HEK293 (cell line): ENCODE data around the gene UBXN6.

Source experiments
- KLF10 ChIP-seq: fragments of 450-650 bp; IDR thresholded peaks from 2 replicates; pipeline ENCODE4 v1.5.1; 2018; ENCODE audit warnings: missing biosample characterization, mild to moderate bottlenecking, missing genetic modification characterization
- OVOL3 ChIP-seq: fragments of 450-650 bp; formaldehyde crosslinking; IDR thresholded peaks from 2 replicates; pipeline ENCODE4 v1.5.1; 2016; ENCODE audit warnings: missing biosample characterization, missing genetic modification characterization
- TRIM28 ChIP-seq: IDR thresholded peaks from 2 replicates; pipeline ENCODE4 v1.6.1; 2011; ENCODE audit warnings: low read length, control low read depth, borderline replicate concordance
- ZBTB20 ChIP-seq: fragments of 450-650 bp; formaldehyde crosslinking; IDR thresholded peaks from 2 replicates; pipeline ENCODE4 v1.5.1; 2016; ENCODE audit warnings: missing biosample characterization, missing genetic modification characterization
- ZBTB21 ChIP-seq: fragments of 450-650 bp; formaldehyde crosslinking; IDR thresholded peaks from 2 replicates; pipeline ENCODE4 v1.5.1; 2017; ENCODE audit warnings: missing biosample characterization, missing genetic modification characterization
- ZEB2 ChIP-seq: fragments of 450-650 bp; formaldehyde crosslinking; IDR thresholded peaks from 2 replicates; pipeline ENCODE4 v1.5.1; 2016; ENCODE audit warnings: missing biosample characterization, missing genetic modification characterization
- ZFP3 ChIP-seq: fragments of 450-650 bp; formaldehyde crosslinking; IDR thresholded peaks from 2 replicates; pipeline ENCODE4 v1.5.1; 2016; ENCODE audit warnings: low read depth, missing biosample characterization, missing genetic modification characterization
- ZNF133 ChIP-seq: fragments of 450-650 bp; formaldehyde crosslinking; IDR thresholded peaks from 2 replicates; pipeline ENCODE4 v1.5.1; 2016; ENCODE audit warnings: missing biosample characterization, missing genetic modification characterization
- ZNF140 ChIP-seq: fragments of 450-650 bp; formaldehyde crosslinking; IDR thresholded peaks from 2 replicates; pipeline ENCODE4 v1.5.1; 2016; ENCODE audit warnings: missing biosample characterization, missing genetic modification characterization
- ZNF175 ChIP-seq: fragments of 450-650 bp; formaldehyde crosslinking; IDR thresholded peaks from 2 replicates; pipeline ENCODE4 v1.5.1; 2016; ENCODE audit warnings: missing biosample characterization, missing genetic modification characterization
- ZNF184 ChIP-seq: fragments of 450-650 bp; IDR thresholded peaks from 2 replicates; pipeline ENCODE4 v1.5.1; 2018; ENCODE audit warnings: missing biosample characterization, mild to moderate bottlenecking, missing genetic modification characterization
- ZNF302 ChIP-seq: fragments of 450-650 bp; formaldehyde crosslinking; IDR thresholded peaks from 2 replicates; pipeline ENCODE4 v1.5.1; 2016; ENCODE audit warnings: missing biosample characterization, missing genetic modification characterization, low read depth
- ZNF366 ChIP-seq: fragments of 450-650 bp; formaldehyde crosslinking; conservative IDR thresholded peaks from 2 replicates; pipeline ENCODE4 v1.5.1; 2016; ENCODE audit warnings: missing biosample characterization, missing genetic modification characterization
- ZNF394 ChIP-seq: fragments of 450-650 bp; formaldehyde crosslinking; IDR thresholded peaks from 2 replicates; pipeline ENCODE4 v1.5.1; 2016; ENCODE audit warnings: missing biosample characterization, missing genetic modification characterization, mild to moderate bottlenecking, moderate library complexity, borderline replicate concordance
- ZNF501 ChIP-seq: fragments of 450-650 bp; formaldehyde crosslinking; IDR thresholded peaks from 2 replicates; pipeline ENCODE4 v1.5.1; 2016; ENCODE audit warnings: missing biosample characterization, missing genetic modification characterization
- ZNF585B ChIP-seq: fragments of 450-650 bp; formaldehyde crosslinking; IDR thresholded peaks from 2 replicates; pipeline ENCODE4 v1.5.1; 2016; ENCODE audit warnings: missing biosample characterization, missing genetic modification characterization
- ZNF596 ChIP-seq: fragments of 450-650 bp; IDR thresholded peaks from 2 replicates; pipeline ENCODE4 v1.5.0; 2018; ENCODE audit warnings: missing biosample characterization, mild to moderate bottlenecking, missing genetic modification characterization, moderate library complexity
- ZNF629 ChIP-seq: fragments of 450-650 bp; formaldehyde crosslinking; IDR thresholded peaks from 2 replicates; pipeline ENCODE4 v1.5.1; 2017; ENCODE audit warnings: missing biosample characterization, missing genetic modification characterization
- ZNF660 ChIP-seq: fragments of 450-650 bp; IDR thresholded peaks from 2 replicates; pipeline ENCODE4 v1.5.1; 2018; ENCODE audit warnings: missing biosample characterization, mild to moderate bottlenecking, missing genetic modification characterization
- ZNF677 ChIP-seq: fragments of 450-650 bp; IDR thresholded peaks from 2 replicates; pipeline ENCODE4 v1.5.0; 2018; ENCODE audit warnings: missing biosample characterization, mild to moderate bottlenecking, missing genetic modification characterization, moderate library complexity
- ZSCAN23 ChIP-seq: fragments of 450-650 bp; formaldehyde crosslinking; IDR thresholded peaks from 2 replicates; pipeline ENCODE4 v1.5.1; 2016; ENCODE audit warnings: missing biosample characterization, missing genetic modification characterization
- ZXDB ChIP-seq: fragments of 450-650 bp; formaldehyde crosslinking; IDR thresholded peaks from 2 replicates; pipeline ENCODE4 v1.5.1; 2016; ENCODE audit warnings: missing biosample characterization, missing genetic modification characterization
- TF ChIP-seq, protein P1 (sequence below): fragments of 450-650 bp; formaldehyde crosslinking; IDR thresholded peaks from 2 replicates; pipeline ENCODE4 v1.5.1; 2017; ENCODE audit warnings: missing biosample characterization, missing genetic modification characterization
- TF ChIP-seq, protein P2 (sequence below): fragments of 450-650 bp; formaldehyde crosslinking; IDR thresholded peaks from 2 replicates; pipeline ENCODE4 v1.5.1; 2016; ENCODE audit warnings: missing biosample characterization, missing genetic modification characterization
- TF ChIP-seq, protein P3 (sequence below): fragments of 450-650 bp; formaldehyde crosslinking; IDR thresholded peaks from 2 replicates; pipeline ENCODE4 v1.5.1; 2016; ENCODE audit warnings: missing biosample characterization, missing genetic modification characterization
- TF ChIP-seq, protein P4 (sequence below): fragments of 450-650 bp; formaldehyde crosslinking; IDR thresholded peaks from 2 replicates; pipeline ENCODE4 v1.5.1; 2017; ENCODE audit warnings: missing biosample characterization, missing genetic modification characterization
- TF ChIP-seq, protein P5 (sequence below): fragments of 450-650 bp; formaldehyde crosslinking; IDR thresholded peaks from 2 replicates; pipeline ENCODE4 v1.5.1; 2016; ENCODE audit warnings: missing biosample characterization, missing genetic modification characterization
- TF ChIP-seq, protein P6 (sequence below): fragments of 450-650 bp; formaldehyde crosslinking; IDR thresholded peaks from 2 replicates; pipeline ENCODE4; 2016; ENCODE audit warnings: missing biosample characterization, missing genetic modification characterization

The UBXN6 gene

DNA sequence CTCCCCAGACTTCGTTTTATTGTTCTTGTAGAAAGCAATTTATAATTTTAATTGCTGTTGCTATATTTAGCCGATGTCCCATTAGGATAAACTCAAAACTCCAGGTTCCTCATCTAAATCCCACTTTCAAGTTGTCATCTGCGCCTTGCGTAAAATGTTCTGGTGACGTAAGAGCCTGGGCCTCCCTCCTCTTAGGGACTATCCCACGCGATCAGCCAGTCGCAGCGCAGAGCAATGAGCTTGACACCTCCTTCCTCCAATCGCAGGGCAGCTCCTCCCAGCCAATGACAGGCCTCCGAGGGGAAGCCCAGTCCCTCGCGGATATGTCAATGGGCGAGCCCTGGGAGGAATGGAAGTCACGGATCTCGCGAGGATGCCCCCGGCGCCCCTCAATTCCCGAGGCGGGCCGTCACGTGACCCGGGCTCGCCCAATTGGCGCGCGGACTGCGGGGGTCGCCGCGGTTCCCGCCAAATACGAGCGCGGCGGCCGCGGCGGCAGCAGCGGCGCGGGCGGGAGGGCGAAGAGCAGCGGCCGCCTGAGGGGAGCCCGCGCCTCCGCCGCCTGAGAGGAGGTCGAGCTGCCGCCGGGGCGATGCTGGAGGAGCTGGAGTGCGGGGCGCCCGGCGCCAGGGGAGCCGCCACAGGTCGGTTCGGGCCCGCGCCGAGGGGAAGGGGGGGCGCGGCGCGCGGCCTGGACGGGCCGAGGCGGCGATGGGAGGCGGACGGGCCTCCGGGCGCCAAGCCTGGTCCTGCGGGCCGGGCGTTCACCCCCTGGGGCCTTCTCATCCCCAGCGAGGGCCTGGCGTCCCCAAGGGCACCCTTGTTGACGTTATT is 55.2 kb downstream of the UBXN6 start, which contains the start of gene CHAF1A (continued):
- peak; percentile 89 for TF ChIP-seq ZXDB (tag by site-specific recombination)
- TF ChIP-seq ZNF175: no peak
- no peak for TF ChIP-seq ZFP3
- TF ChIP-seq ZBTB20: no peak
- no peak for TF ChIP-seq ZSCAN23 (tag by site-specific recombination)
- no peak for TF ChIP-seq ZNF140
- TF ChIP-seq ZBTB21 (tag by site-specific recombination): peak; percentile 98
- no peak for TF ChIP-seq ZNF302
- TF ChIP-seq, protein P1, sequence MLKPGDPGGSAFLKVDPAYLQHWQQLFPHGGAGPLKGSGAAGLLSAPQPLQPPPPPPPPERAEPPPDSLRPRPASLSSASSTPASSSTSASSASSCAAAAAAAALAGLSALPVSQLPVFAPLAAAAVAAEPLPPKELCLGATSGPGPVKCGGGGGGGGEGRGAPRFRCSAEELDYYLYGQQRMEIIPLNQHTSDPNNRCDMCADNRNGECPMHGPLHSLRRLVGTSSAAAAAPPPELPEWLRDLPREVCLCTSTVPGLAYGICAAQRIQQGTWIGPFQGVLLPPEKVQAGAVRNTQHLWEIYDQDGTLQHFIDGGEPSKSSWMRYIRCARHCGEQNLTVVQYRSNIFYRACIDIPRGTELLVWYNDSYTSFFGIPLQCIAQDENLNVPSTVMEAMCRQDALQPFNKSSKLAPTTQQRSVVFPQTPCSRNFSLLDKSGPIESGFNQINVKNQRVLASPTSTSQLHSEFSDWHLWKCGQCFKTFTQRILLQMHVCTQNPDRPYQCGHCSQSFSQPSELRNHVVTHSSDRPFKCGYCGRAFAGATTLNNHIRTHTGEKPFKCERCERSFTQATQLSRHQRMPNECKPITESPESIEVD (tag by site-specific recombination): peak; percentile 57
- TF ChIP-seq ZNF501 (tag by site-specific recombination): no peak
- TF ChIP-seq, protein P2, sequence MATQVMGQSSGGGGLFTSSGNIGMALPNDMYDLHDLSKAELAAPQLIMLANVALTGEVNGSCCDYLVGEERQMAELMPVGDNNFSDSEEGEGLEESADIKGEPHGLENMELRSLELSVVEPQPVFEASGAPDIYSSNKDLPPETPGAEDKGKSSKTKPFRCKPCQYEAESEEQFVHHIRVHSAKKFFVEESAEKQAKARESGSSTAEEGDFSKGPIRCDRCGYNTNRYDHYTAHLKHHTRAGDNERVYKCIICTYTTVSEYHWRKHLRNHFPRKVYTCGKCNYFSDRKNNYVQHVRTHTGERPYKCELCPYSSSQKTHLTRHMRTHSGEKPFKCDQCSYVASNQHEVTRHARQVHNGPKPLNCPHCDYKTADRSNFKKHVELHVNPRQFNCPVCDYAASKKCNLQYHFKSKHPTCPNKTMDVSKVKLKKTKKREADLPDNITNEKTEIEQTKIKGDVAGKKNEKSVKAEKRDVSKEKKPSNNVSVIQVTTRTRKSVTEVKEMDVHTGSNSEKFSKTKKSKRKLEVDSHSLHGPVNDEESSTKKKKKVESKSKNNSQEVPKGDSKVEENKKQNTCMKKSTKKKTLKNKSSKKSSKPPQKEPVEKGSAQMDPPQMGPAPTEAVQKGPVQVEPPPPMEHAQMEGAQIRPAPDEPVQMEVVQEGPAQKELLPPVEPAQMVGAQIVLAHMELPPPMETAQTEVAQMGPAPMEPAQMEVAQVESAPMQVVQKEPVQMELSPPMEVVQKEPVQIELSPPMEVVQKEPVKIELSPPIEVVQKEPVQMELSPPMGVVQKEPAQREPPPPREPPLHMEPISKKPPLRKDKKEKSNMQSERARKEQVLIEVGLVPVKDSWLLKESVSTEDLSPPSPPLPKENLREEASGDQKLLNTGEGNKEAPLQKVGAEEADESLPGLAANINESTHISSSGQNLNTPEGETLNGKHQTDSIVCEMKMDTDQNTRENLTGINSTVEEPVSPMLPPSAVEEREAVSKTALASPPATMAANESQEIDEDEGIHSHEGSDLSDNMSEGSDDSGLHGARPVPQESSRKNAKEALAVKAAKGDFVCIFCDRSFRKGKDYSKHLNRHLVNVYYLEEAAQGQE: no peak
- peak; percentile 81 for TF ChIP-seq ZNF660 (tag by site-specific recombination)
- no peak for TF ChIP-seq ZNF585B (tag by site-specific recombination)
- TF ChIP-seq ZEB2 (tag by site-specific recombination): peak; percentile 28; the same call in 1 of the 2 replicates
- no peak for TF ChIP-seq TRIM28
- peak; percentile 99 for TF ChIP-seq ZNF629 (tag by site-specific recombination)
- TF ChIP-seq, protein P3, sequence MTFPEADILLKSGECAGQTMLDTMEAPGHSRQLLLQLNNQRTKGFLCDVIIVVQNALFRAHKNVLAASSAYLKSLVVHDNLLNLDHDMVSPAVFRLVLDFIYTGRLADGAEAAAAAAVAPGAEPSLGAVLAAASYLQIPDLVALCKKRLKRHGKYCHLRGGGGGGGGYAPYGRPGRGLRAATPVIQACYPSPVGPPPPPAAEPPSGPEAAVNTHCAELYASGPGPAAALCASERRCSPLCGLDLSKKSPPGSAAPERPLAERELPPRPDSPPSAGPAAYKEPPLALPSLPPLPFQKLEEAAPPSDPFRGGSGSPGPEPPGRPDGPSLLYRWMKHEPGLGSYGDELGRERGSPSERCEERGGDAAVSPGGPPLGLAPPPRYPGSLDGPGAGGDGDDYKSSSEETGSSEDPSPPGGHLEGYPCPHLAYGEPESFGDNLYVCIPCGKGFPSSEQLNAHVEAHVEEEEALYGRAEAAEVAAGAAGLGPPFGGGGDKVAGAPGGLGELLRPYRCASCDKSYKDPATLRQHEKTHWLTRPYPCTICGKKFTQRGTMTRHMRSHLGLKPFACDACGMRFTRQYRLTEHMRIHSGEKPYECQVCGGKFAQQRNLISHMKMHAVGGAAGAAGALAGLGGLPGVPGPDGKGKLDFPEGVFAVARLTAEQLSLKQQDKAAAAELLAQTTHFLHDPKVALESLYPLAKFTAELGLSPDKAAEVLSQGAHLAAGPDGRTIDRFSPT: no peak
- 0 out of 2 replicates have a peak, but pooled peaks have one; percentile 17 for TF ChIP-seq ZNF394
- TF ChIP-seq, protein P4, sequence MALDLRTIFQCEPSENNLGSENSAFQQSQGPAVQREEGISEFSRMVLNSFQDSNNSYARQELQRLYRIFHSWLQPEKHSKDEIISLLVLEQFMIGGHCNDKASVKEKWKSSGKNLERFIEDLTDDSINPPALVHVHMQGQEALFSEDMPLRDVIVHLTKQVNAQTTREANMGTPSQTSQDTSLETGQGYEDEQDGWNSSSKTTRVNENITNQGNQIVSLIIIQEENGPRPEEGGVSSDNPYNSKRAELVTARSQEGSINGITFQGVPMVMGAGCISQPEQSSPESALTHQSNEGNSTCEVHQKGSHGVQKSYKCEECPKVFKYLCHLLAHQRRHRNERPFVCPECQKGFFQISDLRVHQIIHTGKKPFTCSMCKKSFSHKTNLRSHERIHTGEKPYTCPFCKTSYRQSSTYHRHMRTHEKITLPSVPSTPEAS (tag by site-specific recombination): no peak
- peak; percentile 8; the same call in 1 of the 2 replicates for TF ChIP-seq ZNF366 (tag by site-specific recombination)
- no peak for TF ChIP-seq ZNF133 (tag by site-specific recombination)
- TF ChIP-seq OVOL3: no peak
- TF ChIP-seq, protein P5, sequence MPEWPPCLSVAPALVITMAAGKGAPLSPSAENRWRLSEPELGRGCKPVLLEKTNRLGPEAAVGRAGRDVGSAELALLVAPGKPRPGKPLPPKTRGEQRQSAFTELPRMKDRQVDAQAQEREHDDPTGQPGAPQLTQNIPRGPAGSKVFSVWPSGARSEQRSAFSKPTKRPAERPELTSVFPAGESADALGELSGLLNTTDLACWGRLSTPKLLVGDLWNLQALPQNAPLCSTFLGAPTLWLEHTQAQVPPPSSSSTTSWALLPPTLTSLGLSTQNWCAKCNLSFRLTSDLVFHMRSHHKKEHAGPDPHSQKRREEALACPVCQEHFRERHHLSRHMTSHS (tag by site-specific recombination): no peak
- peak; percentile 13; the same call in 1 of the 2 replicates for TF ChIP-seq ZNF596
- TF ChIP-seq, protein P6, sequence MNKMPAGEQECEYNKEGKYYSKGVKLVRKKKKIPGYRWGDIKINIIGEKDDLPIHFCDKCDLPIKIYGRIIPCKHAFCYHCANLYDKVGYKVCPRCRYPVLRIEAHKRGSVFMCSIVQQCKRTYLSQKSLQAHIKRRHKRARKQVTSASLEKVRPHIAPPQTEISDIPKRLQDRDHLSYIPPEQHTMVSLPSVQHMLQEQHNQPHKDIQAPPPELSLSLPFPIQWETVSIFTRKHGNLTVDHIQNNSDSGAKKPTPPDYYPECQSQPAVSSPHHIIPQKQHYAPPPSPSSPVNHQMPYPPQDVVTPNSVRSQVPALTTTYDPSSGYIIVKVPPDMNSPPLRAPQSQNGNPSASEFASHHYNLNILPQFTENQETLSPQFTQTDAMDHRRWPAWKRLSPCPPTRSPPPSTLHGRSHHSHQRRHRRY (tag by site-specific recombination): no peak
- peak; percentile 90 for TF ChIP-seq KLF10 (tag by site-specific recombination)
- TF ChIP-seq ZNF184 (tag by site-specific recombination): 0 out of 2 replicates have a peak, but pooled peaks have one; percentile 30
- TF ChIP-seq ZNF677 (tag by site-specific recombination): peak; percentile 45; the same call in 1 of the 2 replicates
